SU-DHL-6 (cell line): Measurements from ENCODE around the gene WNT7A.

Experiments used
- H2AFZ ChIP-seq: fragments of 200-600 bp; sonication (generic); 2 replicates; pipeline ENCODE4 v1.6.1; 2014; ENCODE audit warnings: low read depth, mild to moderate bottlenecking, moderate library complexity, mixed read lengths, antibody characterized with exemption, low read length; ENCODE audit not compliant: severe bottlenecking
- H3F3A ChIP-seq: fragments of 200-600 bp; shearing (Covaris generic); 2 replicates; pipeline ENCODE4 v1.6.0; 2016; ENCODE audit warnings: antibody characterized with exemption, mild to moderate bottlenecking; ENCODE audit not compliant: insufficient read depth
- H3K27ac ChIP-seq: fragments of 200-600 bp; sonication (generic); 2 replicates; pipeline ENCODE4 v1.5.1; 2016; ENCODE audit warnings: low read depth, mild to moderate bottlenecking, low read length, moderate library complexity, mixed read lengths
- H3K27me3 ChIP-seq: fragments of 200-600 bp; sonication (generic), shearing (Covaris generic); 2 replicates; pipeline ENCODE4 v1.6.0; 2014; ENCODE audit warnings: mild to moderate bottlenecking, low read length
- H3K36me3 ChIP-seq: fragments of 200-600 bp; sonication (generic); 2 replicates; pipeline ENCODE4 v1.6.1; 2014; ENCODE audit warnings: mild to moderate bottlenecking, low read length, mixed read lengths
- H3K4me2 ChIP-seq: fragments of 300-600, 200-600 bp; shearing (Covaris generic), sonication (generic); 2 replicates; pipeline ENCODE4 v1.6.0; 2014; ENCODE audit warnings: low read length, low read depth, mild to moderate bottlenecking; ENCODE audit not compliant: poor library complexity, severe bottlenecking
- H3K4me3 ChIP-seq: fragments of 200-600 bp; sonication (generic); 2 replicates; pipeline ENCODE4 v1.5.1; 2014; ENCODE audit warnings: antibody characterized with exemption, low read length, mild to moderate bottlenecking, mixed read lengths; ENCODE audit not compliant: insufficient read depth, poor library complexity, severe bottlenecking
- H3K79me2 ChIP-seq: fragments of 200-600 bp; sonication (generic); 2 replicates; pipeline ENCODE4 v1.6.1; 2014; ENCODE audit warnings: mild to moderate bottlenecking, low read length, moderate library complexity; ENCODE audit not compliant: insufficient read depth
- H3K9ac ChIP-seq: fragments of 200-600 bp; sonication (generic); 2 replicates; pipeline ENCODE4 v1.7.0; 2014; ENCODE audit warnings: mild to moderate bottlenecking, low read length
- H3K9me2 ChIP-seq: fragments of 200-600 bp; sonication (generic); replicated peaks from 2 replicates; pipeline ENCODE4 v1.6.1; 2014; ENCODE audit warnings: low read length; ENCODE audit not compliant: insufficient read depth
- H3K9me3 ChIP-seq: fragments of 200-600 bp; sonication (generic); 2 replicates; pipeline ENCODE4 v1.6.1; 2014; ENCODE audit warnings: low read length, mixed read lengths; ENCODE audit not compliant: insufficient read depth
- H4K20me1 ChIP-seq: fragments of 200-600 bp; sonication (generic); 2 replicates; pipeline ENCODE4 v1.6.1; 2014; ENCODE audit warnings: low read depth, mild to moderate bottlenecking, antibody characterized with exemption, low read length, moderate library complexity, mixed read lengths
- EZH2phosphoT487 ChIP-seq: fragments of 200-600 bp; sonication (generic), shearing (Covaris generic); conservative IDR thresholded peaks from 2 replicates; pipeline ENCODE4 v1.6.1; 2018; ENCODE audit warnings: mild to moderate bottlenecking, antibody characterized with exemption, low read length, moderate library complexity, mixed read lengths
- TF ChIP-seq, protein P1 (sequence below): fragments of 200-600 bp; sonication (generic); IDR thresholded peaks from one replicate; pipeline ENCODE4 v1.5.1; 2017; ENCODE audit warnings: antibody characterized with exemption, mild to moderate bottlenecking, low read length, moderate library complexity; ENCODE audit not compliant: insufficient read depth, poor library complexity, severe bottlenecking

Gene WNT7A

DNA sequence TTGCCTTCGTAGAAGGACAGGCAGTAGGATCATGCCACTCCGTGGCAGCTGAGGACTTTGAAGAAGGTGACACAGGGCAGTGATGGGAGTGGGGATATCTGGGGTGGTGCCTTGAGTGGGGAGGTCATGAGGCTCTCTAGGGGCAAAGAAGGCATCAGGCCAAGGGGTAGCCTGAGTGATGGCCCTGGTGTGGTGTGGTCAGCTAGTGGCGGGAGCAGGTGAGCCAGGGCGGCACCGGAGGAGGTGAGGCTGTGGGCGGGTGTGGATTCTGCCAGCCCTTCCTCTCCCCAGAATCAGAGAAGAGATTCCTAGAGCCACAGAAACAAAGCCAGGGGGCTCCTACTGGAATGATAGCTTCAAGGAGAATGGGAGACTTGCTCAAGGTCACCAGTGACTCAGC, 18.4 kb downstream of the WNT7A start:
- Histone ChIP-seq H4K20me1 (no peaks in the 10 kb centered on the region), H3K9me2 (no peaks in the 10 kb centered on the region), H3F3A (no peaks in the 10 kb centered on the region), H3K79me2 (no peaks in the 10 kb centered on the region), H2AFZ (no peak overlapping the region), H3K4me3 (no peak overlapping the region), H3K27ac (no peak overlapping the region), H3K4me2 (no peak overlapping the region), H3K9me3 (no peaks in the 10 kb centered on the region), H3K36me3 (no peaks in the 10 kb centered on the region), H3K9ac (no peak overlapping the region), H3K27me3 (no peaks in the 10 kb centered on the region)
- TF ChIP-seq EZH2phosphoT487: no peak
- TF ChIP-seq, protein P1, sequence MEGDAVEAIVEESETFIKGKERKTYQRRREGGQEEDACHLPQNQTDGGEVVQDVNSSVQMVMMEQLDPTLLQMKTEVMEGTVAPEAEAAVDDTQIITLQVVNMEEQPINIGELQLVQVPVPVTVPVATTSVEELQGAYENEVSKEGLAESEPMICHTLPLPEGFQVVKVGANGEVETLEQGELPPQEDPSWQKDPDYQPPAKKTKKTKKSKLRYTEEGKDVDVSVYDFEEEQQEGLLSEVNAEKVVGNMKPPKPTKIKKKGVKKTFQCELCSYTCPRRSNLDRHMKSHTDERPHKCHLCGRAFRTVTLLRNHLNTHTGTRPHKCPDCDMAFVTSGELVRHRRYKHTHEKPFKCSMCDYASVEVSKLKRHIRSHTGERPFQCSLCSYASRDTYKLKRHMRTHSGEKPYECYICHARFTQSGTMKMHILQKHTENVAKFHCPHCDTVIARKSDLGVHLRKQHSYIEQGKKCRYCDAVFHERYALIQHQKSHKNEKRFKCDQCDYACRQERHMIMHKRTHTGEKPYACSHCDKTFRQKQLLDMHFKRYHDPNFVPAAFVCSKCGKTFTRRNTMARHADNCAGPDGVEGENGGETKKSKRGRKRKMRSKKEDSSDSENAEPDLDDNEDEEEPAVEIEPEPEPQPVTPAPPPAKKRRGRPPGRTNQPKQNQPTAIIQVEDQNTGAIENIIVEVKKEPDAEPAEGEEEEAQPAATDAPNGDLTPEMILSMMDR: no peak

DNA sequence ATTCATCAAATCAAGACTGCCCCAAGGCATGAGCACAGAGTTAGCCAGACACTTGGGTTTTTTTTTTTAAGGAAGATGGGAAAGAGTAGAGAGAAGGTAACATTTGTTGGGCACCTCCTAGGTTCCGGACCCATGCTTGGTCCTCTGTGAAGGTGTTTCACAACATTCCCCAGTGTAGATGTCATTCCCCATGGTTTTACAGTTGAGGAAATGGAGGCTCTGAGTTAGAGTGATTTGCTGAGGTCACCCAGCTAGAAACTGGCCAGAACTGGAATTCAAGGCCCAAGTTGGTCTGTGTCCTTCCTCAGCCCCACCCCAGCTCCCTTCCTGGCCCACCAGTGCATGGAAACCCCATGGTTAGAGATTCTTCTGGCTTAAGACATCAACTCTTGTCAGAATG, 19.9 kb downstream of the WNT7A start:
- H3K79me2 ChIP-seq: no peaks in the 10 kb centered on the region
- H3K4me3 ChIP-seq: no peak overlapping the region
- H3K9me2 ChIP-seq: no peaks in the 10 kb centered on the region
- no peak overlapping the region for H3K9ac ChIP-seq
- H3K9me3 ChIP-seq: no peaks in the 10 kb centered on the region
- H4K20me1 ChIP-seq: no peaks in the 10 kb centered on the region
- TF ChIP-seq, protein P1: no peak
- no peak for TF ChIP-seq EZH2phosphoT487
- no peak overlapping the region for H3K27ac ChIP-seq
- no peak overlapping the region for H3K4me2 ChIP-seq
- H3F3A ChIP-seq: no peaks in the 10 kb centered on the region
- no peak overlapping the region for H2AFZ ChIP-seq
- no peaks in the 10 kb centered on the region for H3K27me3 ChIP-seq
- no peaks in the 10 kb centered on the region for H3K36me3 ChIP-seq

DNA sequence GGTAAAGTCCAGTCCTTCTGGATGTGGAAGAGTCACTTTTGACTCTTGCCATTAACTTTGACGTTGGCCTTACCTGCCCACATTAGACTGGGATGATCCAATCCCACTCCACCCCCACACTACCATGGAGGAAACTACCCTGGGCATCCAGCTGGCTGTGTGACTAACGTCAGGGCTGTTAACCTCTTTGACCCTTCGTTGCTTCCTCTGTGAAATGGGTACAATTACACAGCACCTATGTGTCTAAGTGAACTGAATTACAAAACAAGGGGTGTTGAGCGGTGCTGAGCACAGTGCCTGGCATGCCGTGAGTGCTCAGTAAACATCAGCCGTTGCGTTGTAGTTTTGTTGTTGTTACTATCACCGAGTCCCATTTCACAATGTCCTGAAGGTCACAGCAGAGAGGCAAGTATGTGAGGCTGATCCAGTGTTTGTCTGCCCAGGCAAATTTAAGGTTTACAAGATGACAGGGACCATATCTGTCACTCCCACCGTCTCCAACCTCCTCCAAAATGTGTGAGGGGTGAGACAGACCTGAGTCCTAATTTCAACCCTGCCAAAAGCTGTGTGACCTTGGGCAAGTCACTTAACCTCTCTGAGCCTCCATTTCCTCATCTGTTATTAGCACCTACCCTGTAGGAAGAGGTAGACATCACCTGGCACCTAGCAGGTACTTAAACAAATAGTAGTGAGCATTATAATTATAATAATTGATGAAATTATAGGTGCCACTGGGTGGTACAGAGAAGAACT, 20.9 kb downstream of the WNT7A start:
- no peaks in the 10 kb centered on the region for H3F3A ChIP-seq
- no peaks in the 10 kb centered on the region for H3K79me2 ChIP-seq
- no peak overlapping the region for H3K27ac ChIP-seq
- H3K9ac ChIP-seq: no peak overlapping the region
- no peaks in the 10 kb centered on the region for H3K27me3 ChIP-seq
- no peaks in the 10 kb centered on the region for H4K20me1 ChIP-seq
- no peak overlapping the region for H3K4me2 ChIP-seq
- no peaks in the 10 kb centered on the region for H3K36me3 ChIP-seq
- TF ChIP-seq EZH2phosphoT487: no peak
- TF ChIP-seq, protein P1: no peak
- H3K9me3 ChIP-seq: no peaks in the 10 kb centered on the region
- H3K4me3 ChIP-seq: no peak overlapping the region
- no peak overlapping the region for H2AFZ ChIP-seq
- H3K9me2 ChIP-seq: no peaks in the 10 kb centered on the region
